Transverse colon (tissue), 4 donors: ENCODE measurements around the gene STXBP5. TPM values are rescaled to one million over a fixed set of nuclear protein-coding genes. Genes with fewer than 3 reads are reported as not detected.
"Not testable (repeated sequence)": the region's sequence is repeated elsewhere in the genome, so short reads cannot be mapped to it uniquely, and the experiment has no call there.

Experiments used
- DNase-seq: peaks from one replicate; pipeline ENCODE4 v3.0.0-alpha.2; 2019
- H3K27ac ChIP-seq, 4 donors: fragments of 200-600 bp; sonication (generic); 2 replicates each; pipeline ENCODE4 v1.5.1; 2016 to 2018; ENCODE audit warnings: inconsistent platforms in 4 of 4
- H3K27me3 ChIP-seq: fragments of 200-600 bp; sonication (generic); 2 replicates; pipeline ENCODE4 v1.5.1; 2017; ENCODE audit warnings: inconsistent platforms
- H3K36me3 ChIP-seq, 4 donors: fragments of 200-600 bp; sonication (generic); 2 replicates each; pipeline ENCODE4 v1.5.1; 2017 to 2019; ENCODE audit warnings: inconsistent platforms in 4 of 4
- H3K4me1 ChIP-seq, 4 donors: fragments of 200-600 bp; sonication (generic); 2 replicates each; pipeline ENCODE4 v1.5.1; 2017 to 2020; ENCODE audit warnings: inconsistent platforms in 4 of 4
- H3K4me3 ChIP-seq, 4 donors: fragments of 200-600 bp; sonication (generic); 1 replicate in 1 of 4; 2 replicates in 3 of 4; pipeline versions ENCODE4 v1.5.1 to v1.6.1; 2017 to 2019; ENCODE audit warnings: inconsistent platforms in 4 of 4
- H3K9me3 ChIP-seq, 2 donors: fragments of 200-600 bp; sonication (generic); 2 replicates each; pipeline ENCODE4 v1.5.1; 2017 to 2019; ENCODE audit warnings: inconsistent platforms in 2 of 2
- CTCF ChIP-seq, 5 experiments: fragments of 200-600 bp in 3 of 5; fragments of 450-650 bp in 2 of 5; sonication (generic) in 3 of 5; IDR thresholded peaks; 1 replicate in 2 of 5; 2 replicates in 3 of 5; pipeline ENCODE4 v1.5.1; 2016 to 2017; ENCODE audit warnings: antibody characterized with exemption in 5 of 5, inconsistent platforms in 3 of 5, mild to moderate bottlenecking in 2 of 5, moderate library complexity in 1 of 5
- EP300 ChIP-seq: sonication (generic); formaldehyde crosslinking; IDR thresholded peaks from one replicate; pipeline ENCODE4 v1.6.1; 2017; ENCODE audit warnings: antibody characterized with exemption, low read depth
- POLR2A ChIP-seq: fragments of 450-650 bp; IDR thresholded peaks from one replicate; pipeline ENCODE4 v1.6.1; 2016; ENCODE audit warnings: antibody characterized with exemption, mild to moderate bottlenecking, moderate library complexity
- POLR2AphosphoS5 ChIP-seq, 3 donors: sonication (generic); formaldehyde crosslinking; IDR thresholded peaks; one replicate each; pipeline ENCODE4 v1.6.1; 2016; ENCODE audit warnings: antibody characterized with exemption in 3 of 3
- WGBS, 2 donors: methylation state at CpG; one replicate each; pipeline ENCODE4 v1.1.5; 2018; ENCODE audit warnings: low coverage in 1 of 2; 5-methylcytosine and 5-hydroxymethylcytosine counted together
- in situ Hi-C, 4 donors: fragments of 200-750 bp; cut with MboI; loops; one replicate each; pipeline versions ENCODE4 v1.15.0 to v1.15.1; 2017; ENCODE audit warnings: low sequenced_read_pairs in 3 of 4, low pct_ligation_motif_present in 1 of 4, low pct_unique_long_range_greater_than_20kb in 1 of 4
- intact Hi-C: fragments of 100-400 bp; cut with DNase I; formaldehyde crosslinking; loops from one replicate; pipeline ENCODE4 v1.15.1; 2023; ENCODE audit warnings: low total_unique reads
- total RNA-seq, 4 donors: library from RNA; depleted of rRNA; stranded (reverse); fragments of >200 nt; gene quantifications; one replicate each; pipeline ENCODE4 v1.1.0, GENCODE V29; 2016

The STXBP5 gene
- total RNA-seq, 4 donors from 2014 or later, result 58.7 to 99.5 (median 85.0) TPM

- H3K4me3 ChIP-seq, result no peak overlapping the region
- H3K27ac ChIP-seq, result no peak overlapping the region
- H3K9me3 ChIP-seq, result no peaks in the 10 kb centered on the region
- H3K36me3 ChIP-seq, result peaks cover 0 to 20% (median 4%) of the 10 kb centered on the region in 4 donors
- intact Hi-C loops (no loop called here), in situ Hi-C loops (no loop called here)
- no peak for DNase-seq
- H3K4me1 ChIP-seq, result no peaks in the 10 kb centered on the region
- H3K27me3 ChIP-seq, result no peaks in the 10 kb centered on the region
- TF ChIP-seq POLR2AphosphoS5 (IDR thresholded peaks at IDR 0.05) (no peak), CTCF (IDR thresholded peaks at IDR 0.05) (no peak)
Observed at GRCh38 chr6:147371325-147371724, 167.1 kb downstream of the STXBP5 start.

- no peak for DNase-seq
- intact Hi-C loops (no loop called here), in situ Hi-C loops (no loop called here)
- TF ChIP-seq POLR2AphosphoS5 (IDR thresholded peaks at IDR 0.05) (no peak), EP300 (no peak), POLR2A (no peak), CTCF (IDR thresholded peaks at IDR 0.05) (no peak)
- H3K36me3 ChIP-seq, result peaks cover 0 to 33% (median 7%) of the 10 kb centered on the region in 4 donors
- H3K4me1 ChIP-seq, result no peaks in the 10 kb centered on the region
- WGBS, 2 donors, result 100% methylated on average over 1 of the region's 1 CpG; no CpG with 5 or more reads in 1 of the 2 donors
- no peaks in the 10 kb centered on the region for H3K27me3 ChIP-seq
- H3K27ac ChIP-seq, result no peak overlapping the region
- no peak overlapping the region for H3K4me3 ChIP-seq
- no peaks in the 10 kb centered on the region for H3K9me3 ChIP-seq
Observed at GRCh38 chr6:147372806-147373205, 168.6 kb downstream of the STXBP5 start.

DNA sequence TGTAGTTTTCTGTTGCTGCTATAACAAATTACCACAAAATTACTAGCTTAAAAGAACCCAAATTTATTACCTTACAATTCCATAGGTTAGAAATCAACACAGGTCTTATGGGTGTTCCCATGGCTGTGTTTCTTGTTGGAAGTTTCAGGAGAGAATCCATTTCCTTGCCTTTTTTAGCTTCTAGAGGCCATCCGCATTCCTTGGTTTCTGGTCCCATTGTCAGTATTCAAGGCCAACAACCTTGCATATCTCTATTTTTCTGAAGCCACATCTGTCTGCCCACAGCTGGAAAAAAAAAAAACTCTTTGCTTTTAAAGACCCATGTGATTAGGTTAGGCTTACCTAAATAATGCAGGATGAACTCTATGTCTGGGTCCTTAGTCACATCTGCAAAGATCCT is 174.6 kb downstream of the STXBP5 start:
- 97% methylated on average over 1 of the region's 1 CpG; no CpG with 5 or more reads in 1 of the 2 donors for WGBS, 2 donors
- no peaks in the 10 kb centered on the region for H3K4me1 ChIP-seq
- no peak overlapping the region for H3K4me3 ChIP-seq
- DNase-seq, result no peak
- H3K27me3 ChIP-seq, result no peaks in the 10 kb centered on the region
- H3K9me3 ChIP-seq, result no peaks in the 10 kb centered on the region
- H3K36me3 ChIP-seq, result peaks cover 0 to 67% (median 21%) of the 10 kb centered on the region in 4 donors
- in situ Hi-C loops (no loop called here), intact Hi-C loops (no loop called here)
- TF ChIP-seq POLR2A (no peak), POLR2AphosphoS5 (IDR thresholded peaks at IDR 0.05) (no peak), CTCF (IDR thresholded peaks at IDR 0.05) (no peak), EP300 (no peak)
- H3K27ac ChIP-seq, result no peak overlapping the region

GRCh38 chr6:147380841-147381240 is 176.6 kb downstream of the STXBP5 start:
- H3K4me1 ChIP-seq, H3K9me3 ChIP-seq, DNase-seq, in situ Hi-C loops, H3K27ac ChIP-seq, H3K27me3 ChIP-seq, H3K4me3 ChIP-seq, intact Hi-C loops: not testable (repeated sequence)
- H3K36me3 ChIP-seq, result peaks cover 0 to 68% (median 20%) of the 10 kb centered on the region in 4 donors
- 91 to 100% methylated on average over 2 to 3 of the region's 3 CpGs for whole genome bisulfite sequencing, 2 donors

GRCh38 chr6:147381712-147382111 is 177.5 kb downstream of the STXBP5 start:
- WGBS, 2 donors, result 91 to 96% methylated on average over 3 of the region's 3 CpGs
- H3K27ac ChIP-seq, result no peak overlapping the region
- no peaks in the 10 kb centered on the region for H3K4me1 ChIP-seq
- no peaks in the 10 kb centered on the region for H3K9me3 ChIP-seq
- H3K36me3 ChIP-seq, result peaks cover 0 to 59% (median 20%) of the 10 kb centered on the region in 4 donors
- TF ChIP-seq POLR2A (no peak), EP300 (no peak), POLR2AphosphoS5 (IDR thresholded peaks at IDR 0.05) (no peak), CTCF (IDR thresholded peaks at IDR 0.05) (no peak)
- intact Hi-C loops, result no loop called here
- no peak overlapping the region for H3K4me3 ChIP-seq
- in situ Hi-C loops, result no loop called here
- no peaks in the 10 kb centered on the region for H3K27me3 ChIP-seq
- no peak for DNase-seq
